Measurements from ENCODE around the gene KRT73.
A peak's percentile ranks its signal among the peaks of the same experiment; 100 is the strongest.

The KRT73 gene

GRCh38 chr12:52618216-52618615 lies at the start of gene KRT73:
TSS of gene KRT73 (minus strand) at chr12:52618559. CDS start at chr12:52618524, 35 bp downstream.
- DNase-seq = no peak

GRCh38 chr12:52667931-52668330 lies 49.6 kb upstream of the KRT73 start:
- no peak for DNase-seq

- DNase-seq = no peak
These were observed 49.1 kb upstream of the KRT73 start for GRCh38 chr12:52667509-52667908.

GRCh38 chr12:52666471-52666870 lies 48.1 kb upstream of the KRT73 start:
- DNase-seq = no peak

GRCh38 chr12:52663420-52663819 lies 45.1 kb upstream of the KRT73 start:
- DNase-seq = no peak

- no peak for DNase-seq
These were observed 44.5 kb upstream of the KRT73 start for GRCh38 chr12:52662918-52663229.

- no peak for DNase-seq
These were observed 43.9 kb upstream of the KRT73 start for GRCh38 chr12:52662093-52662917.

GRCh38 chr12:52661668-52662067 lies 43.3 kb upstream of the KRT73 start:
- DNase-seq = no peak

- no peak for DNase-seq
These were observed 42.7 kb upstream of the KRT73 start for GRCh38 chr12:52660934-52661499.

GRCh38 chr12:52659951-52660350 lies 41.6 kb upstream of the KRT73 start:
- DNase-seq = no peak

- no peak for DNase-seq
These were observed 41.0 kb upstream of the KRT73 start for GRCh38 chr12:52659395-52659794.

GRCh38 chr12:52658196-52658595 lies 39.8 kb upstream of the KRT73 start:
- no peak for DNase-seq

- DNase-seq = no peak
These were observed 39.0 kb upstream of the KRT73 start for GRCh38 chr12:52657250-52657902.

- DNase-seq = no peak
These were observed 38.3 kb upstream of the KRT73 start for GRCh38 chr12:52656616-52657015.

- no peak for DNase-seq
These were observed 37.4 kb upstream of the KRT73 start for GRCh38 chr12:52655720-52656124.

GRCh38 chr12:52655251-52655650 lies 36.9 kb upstream of the KRT73 start:
- DNase-seq = no peak

- no peak for DNase-seq
These were observed 33.4 kb upstream of the KRT73 start, which contains the start of gene KRT2 for GRCh38 chr12:52651726-52652261. TSS of gene KRT2 (minus strand) at chr12:52652211. CDS start at chr12:52652142, 69 bp downstream.

- DNase-seq = no peak
These were observed 32.2 kb upstream of the KRT73 start for GRCh38 chr12:52650520-52651081.

GRCh38 chr12:52649066-52649465 lies 30.7 kb upstream of the KRT73 start:
- no peak for DNase-seq

GRCh38 chr12:52648012-52648550 lies 29.7 kb upstream of the KRT73 start:
- no peak for DNase-seq

- no peak for DNase-seq
These were observed 29.2 kb upstream of the KRT73 start for GRCh38 chr12:52647601-52648000.

GRCh38 chr12:52646613-52647012 lies 28.3 kb upstream of the KRT73 start:
- no peak for DNase-seq

GRCh38 chr12:52645982-52646381 lies 27.6 kb upstream of the KRT73 start:
- peak in 1 of 2 experiments; percentile 3 for DNase-seq
